H1 (cell line): ENCODE measurements around the gene ARID3B. TPM values are rescaled to one million over a fixed set of nuclear protein-coding genes. Genes with fewer than 3 reads are reported as not detected.

Experiments used
- CTCF ChIA-PET: fragments of 300-600 bp; sonication (Branson Sonifier 250); formaldehyde crosslinking; loops from one replicate; lab custom pipeline; 2021; ENCODE audit not compliant: partially characterized antibody; lab: Charles Lee
- POLR2A ChIA-PET: fragments of 300-600 bp; sonication (Branson Sonifier 250); formaldehyde crosslinking; loops from one replicate; lab custom pipeline; 2021; ENCODE audit warnings: inconsistent platforms; ENCODE audit not compliant: partially characterized antibody; lab: Charles Lee
- DNase-seq, 2 experiments: peaks; one replicate each; pipeline versions ENCODE4 v3.0.0 to v3.0.0-alpha.2; 2010 to 2022; ENCODE audit warnings: low spot score in 2 of 2, low read depth in 1 of 2, mixed read lengths in 1 of 2
- FAIRE-seq: peaks from 2 replicates; lab custom pipeline; 2011; peaks lifted over from hg19 to GRCh38; lab: Jason Lieb, UNC
- H2AFZ ChIP-seq: 2 replicates; pipeline ENCODE4 v1.8.1; 2012; ENCODE audit warnings: low read length, inconsistent platforms
- H2AK5ac ChIP-seq: 2 replicates; pipeline ENCODE4 v1.6.1; 2013; ENCODE audit warnings: low read depth, low read length
- H2BK120ac ChIP-seq: replicated peaks from 2 replicates; pipeline ENCODE3; 2013; ENCODE audit warnings: low read depth, low read length, inconsistent platforms
- H2BK12ac ChIP-seq: 2 replicates; pipeline ENCODE4 v1.6.1; 2013; ENCODE audit warnings: low read depth, low read length
- H2BK15ac ChIP-seq: 2 replicates; pipeline ENCODE4 v1.6.1; 2013; ENCODE audit warnings: low read length
- H2BK20ac ChIP-seq: 2 replicates; pipeline ENCODE4 v1.6.1; 2013; ENCODE audit warnings: low read length
- H2BK5ac ChIP-seq: 2 replicates; pipeline ENCODE4 v1.6.1; 2013; ENCODE audit warnings: low read depth, low read length
- H3K14ac ChIP-seq: 2 replicates; pipeline ENCODE4 v1.6.1; 2013; ENCODE audit warnings: inconsistent platforms; ENCODE audit not compliant: insufficient read length
- H3K18ac ChIP-seq: 2 replicates; pipeline ENCODE4 v1.6.1; 2013; ENCODE audit warnings: low read length; ENCODE audit errors: extremely low read depth
- H3K23ac ChIP-seq: 2 replicates; pipeline ENCODE4 v1.6.1; 2013; ENCODE audit warnings: inconsistent platforms; ENCODE audit not compliant: insufficient read length
- H3K23me2 ChIP-seq: 2 replicates; pipeline ENCODE4 v1.6.1; 2013; ENCODE audit warnings: low read depth, low read length
- H3K27ac ChIP-seq: 2 replicates; pipeline ENCODE4 v1.6.1; 2011; ENCODE audit warnings: low read depth, low read length, inconsistent platforms
- H3K27me3 ChIP-seq, 4 experiments: replicated peaks in 1 of 4; 1 replicate in 1 of 4; 2 replicates in 3 of 4; pipeline versions ENCODE4 v1.6.1 to v1.8.1; 2011 to 2013; ENCODE audit warnings: low read length in 3 of 4, mild to moderate bottlenecking in 3 of 4, inconsistent platforms in 2 of 4, mixed read lengths in 2 of 4, moderate library complexity in 1 of 4; ENCODE audit not compliant: control insufficient read depth in 3 of 4, insufficient read depth in 3 of 4; ENCODE audit errors: extremely low read depth in 1 of 4
- H3K36me3 ChIP-seq, 4 experiments: 2 replicates each; pipeline versions ENCODE4 v1.6.1 to v1.8.1; 2011 to 2013; ENCODE audit warnings: mild to moderate bottlenecking in 4 of 4, low read length in 3 of 4, moderate library complexity in 2 of 4, control low read depth in 1 of 4, inconsistent platforms in 1 of 4; ENCODE audit not compliant: insufficient read depth in 4 of 4, control insufficient read depth in 2 of 4
- H3K4ac ChIP-seq: replicated peaks from 2 replicates; pipeline ENCODE3; 2013; ENCODE audit warnings: low read length, low read depth, mixed read lengths, inconsistent platforms; ENCODE audit not compliant: insufficient read length
- H3K4me1 ChIP-seq, 4 experiments: replicated peaks in 1 of 4; 1 replicate in 1 of 4; 2 replicates in 3 of 4; pipeline versions ENCODE4 v1.6.1 to v1.8.1; 2011 to 2013; ENCODE audit warnings: low read length in 3 of 4, inconsistent platforms in 2 of 4, mixed read lengths in 1 of 4; ENCODE audit not compliant: insufficient read depth in 4 of 4, control insufficient read depth in 3 of 4
- H3K4me2 ChIP-seq, 2 experiments: 2 replicates each; pipeline versions ENCODE4 v1.6.1 to v1.8.1; 2011 to 2013; ENCODE audit warnings: low read depth in 2 of 2, low read length in 2 of 2, control low read depth in 1 of 2, inconsistent platforms in 1 of 2, mild to moderate bottlenecking in 1 of 2; ENCODE audit not compliant: insufficient read depth in 1 of 2
- H3K4me3 ChIP-seq, 4 experiments: fragments of 200-600, 300-600 bp in 1 of 4; sonication (generic), shearing (Covaris generic), sonication (Bioruptor Twin) in 1 of 4; 2 replicates each; pipeline versions ENCODE4 v1.5.1 to v1.8.1; 2011 to 2016; ENCODE audit warnings: low read length in 4 of 4, low read depth in 3 of 4, control low read depth in 2 of 4, inconsistent platforms in 2 of 4, mild to moderate bottlenecking in 2 of 4, mixed read lengths in 1 of 4, moderate library complexity in 1 of 4; ENCODE audit not compliant: insufficient read depth in 2 of 4; ENCODE audit errors: extremely low read depth in 1 of 4
- H3K56ac ChIP-seq: replicated peaks from 2 replicates; pipeline ENCODE3; 2013; ENCODE audit warnings: low read depth, mild to moderate bottlenecking, mixed read lengths, low read length, inconsistent platforms; ENCODE audit not compliant: insufficient read length
- H3K79me1 ChIP-seq: 2 replicates; pipeline ENCODE4 v1.6.1; 2013; ENCODE audit warnings: low read depth, low read length, control low read depth
- H3K79me2 ChIP-seq, 2 experiments: 2 replicates each; pipeline versions ENCODE4 v1.6.1 to v1.8.1; 2012 to 2013; ENCODE audit warnings: low read length in 2 of 2, mild to moderate bottlenecking in 2 of 2, inconsistent platforms in 1 of 2; ENCODE audit not compliant: insufficient read depth in 2 of 2, control insufficient read depth in 1 of 2
- H3K9ac ChIP-seq, 4 experiments: replicated peaks in 1 of 4; 1 replicate in 1 of 4; 2 replicates in 3 of 4; pipeline versions ENCODE4 v1.6.1 to v1.8.1; 2011 to 2013; ENCODE audit warnings: low read depth in 3 of 4, low read length in 3 of 4, control low read depth in 2 of 4, mild to moderate bottlenecking in 2 of 4, moderate library complexity in 2 of 4, inconsistent platforms in 1 of 4; ENCODE audit errors: extremely low read depth in 1 of 4
- H3K9me3 ChIP-seq, 2 experiments: 2 replicates each; pipeline versions ENCODE4 v1.6.1 to v1.8.1; 2012 to 2013; ENCODE audit warnings: mild to moderate bottlenecking in 2 of 2, moderate library complexity in 2 of 2, control low read depth in 1 of 2, inconsistent platforms in 1 of 2, low read depth in 1 of 2, low read length in 1 of 2, mixed read lengths in 1 of 2; ENCODE audit not compliant: insufficient read depth in 2 of 2
- H4K20me1 ChIP-seq, 2 experiments: replicated peaks in 1 of 2; 2 replicates each; pipeline versions ENCODE3 to v1.8.1; 2011 to 2013; ENCODE audit warnings: inconsistent platforms in 2 of 2, low read length in 2 of 2, mild to moderate bottlenecking in 1 of 2; ENCODE audit not compliant: insufficient read depth in 2 of 2, control insufficient read depth in 1 of 2
- H4K5ac ChIP-seq: 2 replicates; pipeline ENCODE4 v1.6.1; 2013; ENCODE audit warnings: low read length, low read depth, mixed read lengths, inconsistent platforms; ENCODE audit not compliant: insufficient read length
- H4K8ac ChIP-seq: 2 replicates; pipeline ENCODE4 v1.8.0; 2013; ENCODE audit warnings: mild to moderate bottlenecking, moderate library complexity, low read length, inconsistent platforms; ENCODE audit not compliant: insufficient read depth; ENCODE audit errors: extremely low read depth
- H4K91ac ChIP-seq: replicated peaks from 2 replicates; pipeline ENCODE3; 2013; ENCODE audit warnings: low read length, mixed read lengths, inconsistent platforms; ENCODE audit not compliant: insufficient read length
- ATF3 ChIP-seq: IDR thresholded peaks from 2 replicates; pipeline ENCODE4 v1.6.1; 2011; ENCODE audit warnings: low read depth, mild to moderate bottlenecking, low read length; ENCODE audit not compliant: insufficient read depth
- CHD1 ChIP-seq: IDR thresholded peaks from 2 replicates; pipeline ENCODE4 v1.6.1; 2012; ENCODE audit warnings: low read depth, low read length, improper control_type of control experiment
- CTCF ChIP-seq, 3 experiments: IDR thresholded peaks; 1 replicate in 2 of 3; 2 replicates in 1 of 3; pipeline versions ENCODE4 v1.5.1 to v1.6.1; 2011; ENCODE audit warnings: low read length in 3 of 3, mild to moderate bottlenecking in 3 of 3, inconsistent platforms in 2 of 3, low read depth in 1 of 3, moderate library complexity in 1 of 3; ENCODE audit not compliant: insufficient read depth in 1 of 3; ENCODE audit errors: control extremely low read depth in 1 of 3
- GABPA ChIP-seq: IDR thresholded peaks from 2 replicates; pipeline ENCODE4 v1.6.1; 2011; ENCODE audit warnings: mild to moderate bottlenecking, low read length, moderate library complexity, borderline replicate concordance; ENCODE audit not compliant: insufficient read depth
- HDAC2 ChIP-seq, 2 experiments: fragments of 300-600 bp in 1 of 2; sonication (generic) in 1 of 2; IDR thresholded peaks; 2 replicates each; pipeline ENCODE4 v1.6.1; 2011 to 2012; ENCODE audit warnings: low read depth in 2 of 2, low read length in 2 of 2, mild to moderate bottlenecking in 2 of 2, moderate library complexity in 2 of 2, borderline replicate concordance in 1 of 2, inconsistent platforms in 1 of 2
- SIX5 ChIP-seq: IDR thresholded peaks from 2 replicates; pipeline ENCODE4 v1.6.1; 2011; ENCODE audit warnings: mild to moderate bottlenecking, low read depth, low read length
- SRF ChIP-seq: IDR thresholded peaks from 2 replicates; pipeline ENCODE4 v1.6.1; 2011; ENCODE audit warnings: mild to moderate bottlenecking, low read depth, low read length, moderate library complexity
- TAF1 ChIP-seq: IDR thresholded peaks from 2 replicates; pipeline ENCODE4 v1.6.1; 2011; ENCODE audit warnings: mild to moderate bottlenecking, low read depth, low read length
- USF2 ChIP-seq: IDR thresholded peaks from 2 replicates; pipeline ENCODE4 v1.6.1; 2011; ENCODE audit warnings: low read length, improper control_type of control experiment
- polyA plus RNA-seq, 7 experiments: library from polyadenylated mRNA; depleted of rRNA in 3 of 7; stranded (reverse) in 5 of 7; unstranded in 2 of 7; fragments of >200 nt in 5 of 7; fragments of 200-250 nt in 2 of 7; gene quantifications; 1 replicate in 5 of 7; 2 replicates in 1 of 7; 4 replicates in 1 of 7; pipeline versions ENCODE4 v1.2.1 to v1.2.3, GENCODE V29; 2011 to 2013; ENCODE audit warnings: missing spikeins in 2 of 7, mixed read lengths in 2 of 7
- total RNA-seq: library from RNA; stranded (reverse); fragmentation: NEBNext Ultra II Directional; extraction: Animal tissue kit (Norgen Biotek cat#: 25700); gene quantifications from 2 replicates; pipeline ENCODE4 v1.2.1, GENCODE V29; 2021

ARID3B gene
- total and polyA plus RNA-seq, 2 of the 8 experiments (the other 6 are each of a cell fraction or from before 2014, with no cell fraction given), result 81.0 to 115 TPM

- DNase-seq (no peak), FAIRE-seq (no peak)
- no peaks in the 10 kb centered on the region for H3K23me2 ChIP-seq
- no peak overlapping the region for H2BK5ac ChIP-seq
- H3K4me3 ChIP-seq, result no peak overlapping the region
- no peak overlapping the region for H3K18ac ChIP-seq
- no peaks in the 10 kb centered on the region for H3K9me3 ChIP-seq
- H3K9ac ChIP-seq, result no peak overlapping the region
- H2BK120ac ChIP-seq, result no peak overlapping the region
- no peak overlapping the region for H4K91ac ChIP-seq
- no peak overlapping the region for H3K56ac ChIP-seq
- no peak overlapping the region for H2BK20ac ChIP-seq
- peaks cover 12% of the 10 kb centered on the region; the same call in 1 of the 2 replicates for H3K79me1 ChIP-seq
- peaks cover 1 to 6% of the 10 kb centered on the region in 2 experiments for H4K20me1 ChIP-seq
- H2BK15ac ChIP-seq, result no peak overlapping the region
- no peak overlapping the region for H3K4me2 ChIP-seq
- H3K4ac ChIP-seq, result no peak overlapping the region
- H3K27me3 ChIP-seq, result no peaks in the 10 kb centered on the region
- H3K23ac ChIP-seq, result no peak overlapping the region
- ChIA-PET CTCF (interaction anchor here (0.7 to 24.1 kb wide), 6 partner anchors 23 to 164 kb away, joined by 3 to 538 read pairs (median 4); partner anchors contain the start of genes CLK3 and CYP1A1), POLR2A (interaction anchor here (1.3 kb wide), 1 partner anchor 114 kb away, joined by 4 read pairs; no protein-coding TSS in a partner anchor)
- H2BK12ac ChIP-seq, result no peak overlapping the region
- no peak overlapping the region for H3K14ac ChIP-seq
- H3K27ac ChIP-seq, result no peak overlapping the region
- 0 out of 4 replicates have a peak, but pooled peaks cover 0 to 6% of the 10 kb centered on the region in 2 experiments for H3K79me2 ChIP-seq
- H3K4me1 ChIP-seq, result peaks cover 0 to 13% (median 11%) of the 10 kb centered on the region in 4 experiments; a peak in 4 of 7 replicates
- H4K8ac ChIP-seq, result no peak overlapping the region
- no peak overlapping the region for H4K5ac ChIP-seq
- H2AK5ac ChIP-seq, result no peak overlapping the region
- no peaks in the 10 kb centered on the region; a peak in 1 of 8 replicates for H3K36me3 ChIP-seq
- H2AFZ ChIP-seq, result no peak overlapping the region
- TF ChIP-seq CHD1 (no peak), CTCF (IDR thresholded peaks at IDR 0.05; ENCODE audit: control extremely low read depth in 1 of 3, insufficient read depth in 1 of 3, low read depth in 1 of 3, low read length in 3 of 3) (no peak), ATF3 (no peak), GABPA (no peak), USF2 (no peak), SRF (no peak), HDAC2 (IDR thresholded peaks at IDR 0.05; ENCODE audit: borderline replicate concordance in 1 of 2, low read depth in 2 of 2, low read length in 2 of 2) (no peak), SIX5 (no peak), TAF1 (no peak)
These were observed 105.5 kb downstream of the ARID3B start for GRCh38 chr15:74646480-74646879.
